Activated CD8-positive, alpha-beta T cell treated with anti-CD3 and anti-CD28 coated beads, Interleukin-2, amount 10 ng/mL, durations not matched to agents 7 days and 5 days (primary cell): ENCODE results near the gene LGALS4. TPM values are rescaled to one million over a fixed set of nuclear protein-coding genes. Genes with fewer than 3 reads are reported as not detected.
"Not testable (repeated sequence)": the region's sequence is repeated elsewhere in the genome, so short reads cannot be mapped to it uniquely, and the experiment has no call there.

Source experiments
- ATAC-seq: fragments of 150-1000 bp; cut with Tn5 transposase; one replicate; pipeline ENCODE4 v1.10.0; 2021; ENCODE audit warnings: moderate library complexity
- CTCF ChIA-PET: fragments of 350-600 bp; sonication (Branson Sonifier 250); formaldehyde crosslinking; loops from one replicate; lab custom pipeline; 2021; ENCODE audit warnings: antibody characterized with exemption; lab: Charles Lee
- POLR2A ChIA-PET: fragments of 350-600 bp; sonication (Branson Sonifier 250); formaldehyde crosslinking; loops from one replicate; lab custom pipeline; 2021; ENCODE audit warnings: antibody characterized with exemption; lab: Charles Lee
- DNase-seq: peaks from one replicate; pipeline ENCODE4 v3.0.0-alpha.2; 2020
- H3K27ac Mint-ChIP-seq: one replicate; pipeline ENCODE4 v1.8.0; 2021; ENCODE audit warnings: mild to moderate bottlenecking, mixed read lengths
- H3K27me3 Mint-ChIP-seq: one replicate; pipeline ENCODE4 v1.8.0; 2021; ENCODE audit warnings: low read depth, mixed read lengths
- H3K36me3 Mint-ChIP-seq: one replicate; pipeline ENCODE4 v1.8.0; 2021; ENCODE audit warnings: low read depth, mixed read lengths
- H3K4me1 Mint-ChIP-seq: one replicate; pipeline ENCODE4 v1.8.0; 2021; ENCODE audit warnings: low read depth, mixed read lengths
- H3K4me3 Mint-ChIP-seq: one replicate; pipeline ENCODE4 v1.8.0; 2021; ENCODE audit warnings: mild to moderate bottlenecking, mixed read lengths
- H3K9me3 Mint-ChIP-seq: one replicate; pipeline ENCODE4 v1.8.0; 2022; ENCODE audit warnings: mixed read lengths; ENCODE audit not compliant: insufficient read depth
- total RNA-seq, 2 experiments: library from RNA; stranded (reverse); gene quantifications; one replicate each; pipeline ENCODE4 v1.2.3, GENCODE V29; 2021

LGALS4 gene
- total RNA-seq, 2 experiments from 2014 or later = 1.6 to 1.8 TPM

- H3K36me3 Mint-ChIP-seq = no peaks in the 10 kb centered on the region
- POLR2A ChIA-PET = no interaction called here
- peak; percentile 27 for ATAC-seq
- peaks cover 14% of the 10 kb centered on the region for H3K27me3 Mint-ChIP-seq
- H3K27ac Mint-ChIP-seq = no peak overlapping the region
- peaks cover 8% of the 10 kb centered on the region for H3K4me1 Mint-ChIP-seq
- H3K9me3 Mint-ChIP-seq = no peaks in the 10 kb centered on the region
- peak; percentile 40 for DNase-seq
- no peak overlapping the region for H3K4me3 Mint-ChIP-seq
- CTCF ChIA-PET = interaction anchor here (0.6 to 1.4 kb wide), 4 partner anchors 18 to 145 kb away, joined by 3 to 8 read pairs (median 3); partner anchors contain the start of gene ACTN4
These were observed 20.3 kb downstream of the LGALS4 start for GRCh38 chr19:38792250-38793111.

- peak; percentile 90 for ATAC-seq
- H3K4me1 Mint-ChIP-seq, DNase-seq, POLR2A ChIA-PET, H3K36me3 Mint-ChIP-seq, CTCF ChIA-PET, H3K27ac Mint-ChIP-seq, H3K9me3 Mint-ChIP-seq, H3K4me3 Mint-ChIP-seq: not testable (repeated sequence)
- peaks cover 14% of the 10 kb centered on the region for H3K27me3 Mint-ChIP-seq
These were observed 21.2 kb downstream of the LGALS4 start for GRCh38 chr19:38791451-38792064.

GRCh38 chr19:38790507-38791403 lies 22.0 kb downstream of the LGALS4 start:
- H3K36me3 Mint-ChIP-seq, ATAC-seq, H3K27ac Mint-ChIP-seq, H3K4me3 Mint-ChIP-seq, POLR2A ChIA-PET, H3K9me3 Mint-ChIP-seq, H3K4me1 Mint-ChIP-seq, DNase-seq, CTCF ChIA-PET: not testable (repeated sequence)
- peaks cover 14% of the 10 kb centered on the region for H3K27me3 Mint-ChIP-seq

- CTCF ChIA-PET = no interaction called here
- Mint-ChIP-seq H3K36me3 (no peaks in the 10 kb centered on the region), H3K4me1 (peaks cover 8% of the 10 kb centered on the region), H3K27me3 (peaks cover 3% of the 10 kb centered on the region), H3K4me3 (no peak within 1 kb of the TSS), H3K27ac (peak within 1 kb of the TSS; percentile 43), H3K9me3 (no peaks in the 10 kb centered on the region)
- POLR2A ChIA-PET = no interaction called here
- no peak for DNase-seq
- no peak for ATAC-seq
These were observed 24.1 kb downstream of the LGALS4 start, which contains the start of gene LGALS7B for GRCh38 chr19:38788478-38789243. Gene LGALS7B, plus strand, starts transcription at chr19:38789200. Its CDS starts 27 bp downstream, at chr19:38789227.

GRCh38 chr19:38786572-38787265 lies 26.0 kb downstream of the LGALS4 start:
- H3K4me3 Mint-ChIP-seq = no peak overlapping the region
- no peaks in the 10 kb centered on the region for H3K9me3 Mint-ChIP-seq
- no peak overlapping the region for H3K27ac Mint-ChIP-seq
- H3K36me3 Mint-ChIP-seq = no peaks in the 10 kb centered on the region
- H3K4me1 Mint-ChIP-seq = no peaks in the 10 kb centered on the region
- DNase-seq (no peak), ATAC-seq (no peak)
- ChIA-PET CTCF (interaction anchor here (2.0 kb wide), 1 partner anchor 17 kb away, joined by 12 read pairs; no protein-coding TSS in a partner anchor), POLR2A (interaction anchor here (1.9 kb wide), 1 partner anchor 17 kb away, joined by 6 read pairs; no protein-coding TSS in a partner anchor)
- H3K27me3 Mint-ChIP-seq = peaks cover under 1% of the 10 kb centered on the region

- H3K4me3 Mint-ChIP-seq, H3K4me1 Mint-ChIP-seq, H3K27ac Mint-ChIP-seq, H3K36me3 Mint-ChIP-seq, ATAC-seq, DNase-seq, H3K9me3 Mint-ChIP-seq, H3K27me3 Mint-ChIP-seq: not testable (repeated sequence)
- ChIA-PET CTCF (interaction anchor here (2.0 kb wide), 1 partner anchor 16 kb away, joined by 12 read pairs; no protein-coding TSS in a partner anchor), POLR2A (interaction anchor here (1.9 kb wide), 1 partner anchor 17 kb away, joined by 6 read pairs; no protein-coding TSS in a partner anchor)
These were observed 26.7 kb downstream of the LGALS4 start for GRCh38 chr19:38786061-38786460.

- Mint-ChIP-seq H3K4me1 (no peaks in the 10 kb centered on the region), H3K27me3 (peaks cover 9% of the 10 kb centered on the region), H3K27ac (no peak overlapping the region), H3K9me3 (no peaks in the 10 kb centered on the region), H3K36me3 (no peaks in the 10 kb centered on the region), H3K4me3 (no peak overlapping the region)
- ATAC-seq = no peak
- POLR2A ChIA-PET = interaction anchor here (1.9 kb wide), 1 partner anchor 16 kb away, joined by 6 read pairs; no protein-coding TSS in a partner anchor
- no peak for DNase-seq
- CTCF ChIA-PET = no interaction called here
These were observed 27.5 kb downstream of the LGALS4 start for GRCh38 chr19:38785187-38785699.

GRCh38 chr19:38784224-38784623 lies 28.5 kb downstream of the LGALS4 start:
- ChIA-PET POLR2A (interaction anchor here (0.6 kb wide), 1 partner anchor 52 kb away, joined by 3 read pairs; no protein-coding TSS in a partner anchor), CTCF (interaction anchor here (0.7 kb wide), 1 partner anchor 15 kb away, joined by 3 read pairs; no protein-coding TSS in a partner anchor)
- Mint-ChIP-seq H3K9me3 (no peaks in the 10 kb centered on the region), H3K27me3 (peaks cover 12% of the 10 kb centered on the region), H3K4me1 (no peaks in the 10 kb centered on the region), H3K36me3 (no peaks in the 10 kb centered on the region), H3K4me3 (no peak overlapping the region), H3K27ac (no peak overlapping the region)
- no peak for DNase-seq
- no peak for ATAC-seq

- H3K27ac Mint-ChIP-seq, POLR2A ChIA-PET, H3K4me3 Mint-ChIP-seq, DNase-seq, H3K9me3 Mint-ChIP-seq, H3K4me1 Mint-ChIP-seq, H3K36me3 Mint-ChIP-seq, ATAC-seq, CTCF ChIA-PET: not testable (repeated sequence)
- peaks cover 17% of the 10 kb centered on the region for H3K27me3 Mint-ChIP-seq
These were observed 30.5 kb downstream of the LGALS4 start for GRCh38 chr19:38782212-38782611.

GRCh38 chr19:38781058-38781457 lies 31.7 kb downstream of the LGALS4 start:
- no peaks in the 10 kb centered on the region for H3K4me1 Mint-ChIP-seq
- DNase-seq (no peak), ATAC-seq (no peak)
- peaks cover 17% of the 10 kb centered on the region for H3K27me3 Mint-ChIP-seq
- CTCF ChIA-PET = no interaction called here
- POLR2A ChIA-PET = no interaction called here
- H3K36me3 Mint-ChIP-seq = no peaks in the 10 kb centered on the region
- no peaks in the 10 kb centered on the region for H3K9me3 Mint-ChIP-seq
- no peak overlapping the region for H3K27ac Mint-ChIP-seq
- H3K4me3 Mint-ChIP-seq = no peak overlapping the region
